ENCODE results near the gene STK39.
"Not testable (repeated sequence)": the region's sequence is repeated elsewhere in the genome, so short reads cannot be mapped to it uniquely, and the experiment has no call there.

Gene STK39

GRCh38 chr2:168135121-168135520, 112.3 kb downstream of the STK39 start:
- no peak for DNase-seq (ENCODE audit: low spot score)

DNA sequence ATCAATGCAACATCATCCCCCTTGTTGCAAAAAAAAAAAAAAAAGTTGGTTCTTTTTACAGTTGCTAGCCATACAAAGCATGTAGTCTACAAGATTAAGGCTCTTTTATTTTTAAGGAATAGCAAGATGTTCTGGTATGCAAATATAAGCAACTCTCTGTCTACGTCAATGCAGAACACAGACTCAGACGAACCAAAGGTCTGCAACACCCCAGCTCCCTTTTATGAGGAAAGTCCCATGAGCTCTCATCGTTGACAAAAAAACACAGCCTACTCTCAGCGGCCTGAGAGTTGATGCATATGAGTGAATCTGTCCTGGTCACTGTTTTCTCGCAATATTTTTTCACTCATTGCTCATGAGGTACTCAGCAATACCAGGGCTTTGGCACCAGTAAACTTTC, 112.9 kb downstream of the STK39 start:
- no peak for DNase-seq (ENCODE audit: low spot score)

DNA sequence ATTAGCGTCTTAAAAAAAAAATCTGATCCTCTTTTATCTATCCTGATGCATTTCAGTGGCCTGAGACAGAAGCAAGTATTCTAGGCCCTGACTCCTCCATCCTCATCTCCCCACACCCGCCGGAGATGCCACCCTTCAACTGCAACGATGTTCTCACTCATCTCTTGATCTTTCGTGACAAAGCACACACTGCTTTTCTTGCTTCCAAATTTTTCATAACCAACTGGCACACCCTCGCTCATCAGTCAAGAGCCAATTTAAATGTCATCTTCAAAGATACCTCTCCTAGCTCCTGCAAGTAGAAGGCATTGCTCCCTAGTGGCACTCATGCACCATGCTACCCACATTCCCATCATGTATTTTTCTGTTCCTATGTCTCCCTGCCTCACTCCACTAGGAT, 115.0 kb downstream of the STK39 start:
- no peak for DNase-seq (ENCODE audit: low spot score)

DNA sequence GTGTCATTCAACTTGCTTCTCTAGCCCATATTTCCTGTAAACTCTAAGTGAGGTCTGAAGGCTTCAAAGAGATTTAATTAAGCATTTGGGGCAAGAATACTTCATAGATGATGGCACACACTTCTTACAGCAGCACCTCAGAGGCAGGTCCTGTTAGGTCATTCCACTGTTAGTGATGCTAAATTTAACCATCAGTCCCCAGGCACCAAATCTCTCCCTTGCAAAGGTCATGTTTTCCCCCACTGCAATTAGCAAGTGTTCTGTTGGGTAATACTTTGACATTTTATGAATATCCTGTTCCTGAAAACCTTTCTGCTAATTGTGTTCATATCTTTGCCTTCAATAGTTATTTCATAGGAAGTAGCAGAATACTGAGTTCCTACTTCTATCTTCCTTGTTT, 117.0 kb downstream of the STK39 start:
- DNase-seq (ENCODE audit: low spot score) = no peak

DNA sequence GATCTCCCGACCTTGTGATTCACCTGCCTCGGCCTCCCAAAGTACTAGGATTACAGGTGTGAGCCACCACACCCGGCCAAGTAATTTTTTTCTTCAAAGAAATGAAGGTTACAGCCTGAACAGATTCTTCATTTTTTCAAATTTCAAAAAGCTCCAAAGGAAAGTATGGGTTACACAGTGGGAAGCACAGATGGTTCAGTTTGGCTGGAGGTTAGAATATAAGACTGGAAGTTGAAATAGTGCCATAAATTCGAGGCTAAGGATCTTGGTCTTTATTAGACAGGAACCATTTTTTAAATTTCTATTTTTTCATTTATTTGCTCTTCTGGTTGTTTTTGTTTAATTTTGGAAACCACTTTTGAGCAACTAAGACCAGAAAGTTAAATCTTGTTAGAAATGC, 120.0 kb downstream of the STK39 start:
- no peak for DNase-seq (ENCODE audit: low spot score)

- DNase-seq (ENCODE audit: low spot score) = not testable (repeated sequence)
These were observed 125.2 kb downstream of the STK39 start for GRCh38 chr2:168122210-168122609.

DNA sequence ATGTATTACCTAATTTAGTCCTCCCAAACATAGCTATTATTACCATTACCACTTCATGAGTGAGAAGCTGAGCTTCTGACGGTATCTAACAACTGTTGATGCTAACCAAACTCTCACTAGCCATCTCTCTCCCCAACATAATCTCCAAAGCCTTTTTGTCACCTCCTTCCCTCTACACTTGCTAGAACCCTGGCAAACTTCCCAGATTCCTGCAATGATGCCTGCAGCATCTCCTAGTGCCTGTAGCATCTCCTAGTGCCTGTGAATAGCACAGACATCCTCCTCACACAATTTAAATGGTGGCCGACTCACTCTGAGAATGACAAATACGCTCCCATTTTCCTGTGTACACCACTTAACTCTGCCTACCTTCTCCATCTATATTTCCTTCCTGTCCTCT, 126.7 kb downstream of the STK39 start:
- DNase-seq (ENCODE audit: low spot score) = no peak

DNA sequence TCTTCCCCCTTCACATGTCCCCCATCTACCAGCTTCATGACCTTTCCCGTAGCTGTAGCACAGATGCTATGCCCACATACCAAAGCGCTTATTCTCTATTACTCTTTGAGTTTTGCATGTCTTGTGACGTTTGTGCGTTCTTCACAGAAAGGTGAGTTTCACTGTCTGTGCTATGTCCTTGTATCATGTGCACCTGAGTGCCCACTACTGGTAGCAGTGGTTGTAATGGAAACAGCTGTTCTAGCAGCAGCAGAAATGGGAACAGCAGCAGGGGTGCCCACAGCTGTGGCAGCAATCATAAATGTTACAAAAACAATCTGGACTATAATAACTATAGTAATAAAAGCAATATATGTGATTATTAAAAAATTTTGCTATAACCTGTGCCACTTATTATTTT, 127.1 kb downstream of the STK39 start:
- DNase-seq (ENCODE audit: low spot score) = no peak

DNA sequence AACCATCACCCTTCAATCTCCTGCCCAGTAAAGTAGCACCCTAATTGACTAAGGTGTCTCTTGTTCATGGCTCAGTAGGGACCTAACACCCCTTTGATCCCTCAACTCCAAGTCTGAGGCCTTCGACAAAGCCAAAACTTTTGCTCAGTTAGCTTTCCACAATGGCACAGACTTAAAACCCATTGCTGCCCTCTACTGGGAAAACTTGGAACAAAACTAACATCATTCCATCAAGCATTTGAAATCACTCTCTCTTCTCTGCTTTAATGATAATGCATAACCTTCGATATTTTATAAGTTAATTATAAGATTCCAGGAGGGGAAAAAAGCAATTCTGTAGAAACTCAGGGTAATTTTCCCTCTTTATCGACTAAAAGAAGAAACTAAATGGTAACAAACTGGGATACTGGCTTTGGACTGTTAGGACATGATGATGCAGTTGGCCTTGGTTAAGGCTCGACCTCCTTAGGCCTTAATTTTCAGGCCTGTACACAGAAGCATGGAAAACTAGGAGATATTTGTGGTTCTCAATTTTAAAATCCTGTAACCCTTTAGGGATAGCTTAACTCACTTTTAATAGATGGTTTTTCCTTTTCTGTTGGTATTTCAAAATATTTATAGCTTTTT, 127.8 kb downstream of the STK39 start:
- peak; percentile 70 for DNase-seq (ENCODE audit: low spot score)

DNA sequence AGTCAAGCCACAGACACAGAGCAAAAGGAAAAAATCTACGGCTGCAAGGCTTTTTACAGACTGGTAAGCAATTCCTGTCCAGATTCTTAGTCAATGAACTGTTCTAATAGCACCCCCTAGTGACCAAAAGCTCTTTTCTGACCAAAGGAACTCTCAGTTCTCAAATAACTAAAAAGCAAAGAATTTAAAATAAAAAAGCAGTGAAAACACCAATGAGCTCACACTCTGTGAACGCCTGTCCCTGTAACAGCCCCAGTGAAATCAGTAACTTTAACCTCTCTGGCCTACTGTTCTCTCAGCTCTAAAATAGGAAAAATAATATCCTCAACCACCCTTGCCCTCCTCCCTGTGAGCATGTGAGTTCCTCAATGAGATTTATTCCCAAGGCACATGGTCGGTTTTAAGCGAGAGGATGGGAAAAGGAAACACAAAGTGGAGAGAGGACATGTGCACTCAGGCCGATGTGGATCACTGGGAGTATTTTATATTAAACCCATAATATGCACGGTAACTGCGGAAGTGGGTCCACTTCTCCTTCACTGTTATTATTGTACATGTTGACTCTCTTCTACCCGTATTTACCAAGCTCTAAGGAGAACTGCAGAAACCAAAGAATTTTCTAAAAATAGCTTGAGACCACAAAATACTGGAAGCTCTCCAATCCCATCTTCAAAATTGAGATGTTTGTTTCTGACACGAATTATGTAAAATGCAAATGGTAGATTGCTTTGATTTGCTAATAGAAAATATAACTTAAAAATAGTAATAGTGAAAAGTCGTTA, 128.5 kb downstream of the STK39 start:
- DNase-seq (ENCODE audit: low spot score) = peak; percentile 80

DNA sequence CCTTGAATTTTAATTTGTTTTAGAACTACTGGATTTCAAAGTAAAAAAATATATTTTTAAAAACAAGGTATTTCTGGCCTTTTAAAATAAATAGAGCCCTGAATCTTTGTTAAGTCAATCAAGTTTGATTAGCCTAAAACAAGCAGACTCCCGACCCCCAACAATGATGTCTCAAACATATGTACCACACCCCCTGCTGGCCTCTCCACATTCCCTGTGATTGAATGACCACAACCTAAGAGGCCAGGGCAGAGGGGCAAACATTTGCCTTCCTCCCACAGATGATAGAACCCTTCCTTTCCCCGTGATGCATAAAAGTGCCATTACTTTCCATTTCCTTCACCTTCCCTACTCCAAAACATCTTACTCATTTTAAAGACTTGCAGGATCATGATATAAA, 130.9 kb downstream of the STK39 start:
- no peak for DNase-seq (ENCODE audit: low spot score)

DNA sequence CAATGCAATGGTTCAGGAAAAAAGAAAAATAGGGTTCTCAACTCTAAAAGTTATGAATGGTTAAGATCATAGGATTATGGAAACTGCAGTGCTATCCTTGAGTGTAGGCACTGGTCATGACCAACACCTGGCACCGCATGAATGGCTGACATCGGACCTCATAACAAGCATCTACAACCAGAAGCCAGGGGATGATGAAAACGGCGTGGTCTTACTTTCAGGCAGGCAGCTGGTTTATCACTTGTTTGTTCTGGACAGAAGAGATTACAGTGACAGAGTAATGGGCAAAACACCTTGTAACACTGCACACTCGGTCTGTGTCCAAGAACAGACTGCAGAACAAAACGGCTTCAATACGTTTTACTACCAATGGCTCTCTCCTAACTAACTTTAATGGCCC, 132.8 kb downstream of the STK39 start:
- DNase-seq (ENCODE audit: low spot score) = no peak

DNA sequence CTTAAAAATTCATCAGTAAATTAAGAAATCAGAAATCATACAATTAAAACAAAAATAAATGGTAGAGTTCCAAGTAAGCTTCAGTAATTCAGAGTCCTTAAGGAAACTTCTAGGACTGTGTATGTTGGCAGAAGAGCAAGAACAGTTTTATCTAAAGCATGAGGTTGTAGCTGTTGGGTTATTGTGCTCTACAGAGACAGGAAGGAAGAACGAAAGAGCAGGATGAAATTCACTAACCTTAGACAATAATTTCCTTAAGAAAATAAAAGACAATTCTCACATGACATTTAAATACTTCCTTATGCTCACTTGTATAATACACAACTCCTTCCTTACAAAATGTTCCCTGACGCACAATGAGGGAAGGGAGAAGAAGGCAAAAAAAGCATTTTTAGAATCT, 133.4 kb downstream of the STK39 start:
- no peak for DNase-seq (ENCODE audit: low spot score)

GRCh38 chr2:168107322-168107721, 140.1 kb downstream of the STK39 start:
- no peak for DNase-seq (ENCODE audit: low spot score)

GRCh38 chr2:168105127-168105683, 142.2 kb downstream of the STK39 start:
- no peak for DNase-seq (ENCODE audit: low spot score)

GRCh38 chr2:168097431-168097830, 150.0 kb downstream of the STK39 start:
- no peak for DNase-seq (ENCODE audit: low spot score)

DNA sequence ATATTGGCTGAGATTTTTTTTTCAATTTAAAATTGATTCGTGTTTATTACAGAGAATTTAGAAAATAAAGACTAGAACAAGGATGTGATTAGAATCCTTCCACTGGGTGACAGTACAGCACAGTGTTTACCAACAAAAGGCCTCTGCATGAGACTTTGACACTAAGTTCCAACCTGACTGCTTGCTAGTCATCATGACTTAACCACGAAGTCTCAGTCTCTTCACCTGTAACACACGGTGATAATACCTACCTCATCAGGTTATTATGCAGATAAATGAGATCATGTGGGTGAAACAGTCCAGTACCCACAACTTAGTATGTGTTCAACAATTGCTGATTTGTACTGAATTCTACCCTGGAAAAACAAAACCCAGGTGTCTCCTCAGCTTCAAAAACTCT, 151.2 kb downstream of the STK39 start:
- no peak for DNase-seq (ENCODE audit: low spot score)

DNA sequence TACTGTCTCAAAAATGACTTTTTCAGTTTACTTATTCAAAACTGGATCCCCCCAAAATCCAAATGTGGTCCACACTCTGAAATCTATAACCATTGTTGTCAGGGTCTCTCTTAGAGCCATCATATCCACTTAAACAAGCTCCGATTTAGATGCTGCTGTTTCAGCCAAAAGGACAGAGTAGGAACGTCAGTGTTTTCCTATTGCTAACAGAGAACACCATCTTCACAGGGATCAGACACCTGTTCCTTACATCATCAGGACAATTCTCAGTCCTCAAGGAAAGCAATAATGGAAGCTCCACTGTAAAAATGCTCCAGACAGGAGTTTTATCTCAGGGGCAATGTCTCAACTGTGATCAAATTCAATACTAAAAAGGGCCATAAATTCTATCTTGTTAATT, 155.4 kb downstream of the STK39 start:
- no peak for DNase-seq (ENCODE audit: low spot score)

GRCh38 chr2:168090366-168091135, 156.8 kb downstream of the STK39 start:
- no peak for DNase-seq (ENCODE audit: low spot score)

DNA sequence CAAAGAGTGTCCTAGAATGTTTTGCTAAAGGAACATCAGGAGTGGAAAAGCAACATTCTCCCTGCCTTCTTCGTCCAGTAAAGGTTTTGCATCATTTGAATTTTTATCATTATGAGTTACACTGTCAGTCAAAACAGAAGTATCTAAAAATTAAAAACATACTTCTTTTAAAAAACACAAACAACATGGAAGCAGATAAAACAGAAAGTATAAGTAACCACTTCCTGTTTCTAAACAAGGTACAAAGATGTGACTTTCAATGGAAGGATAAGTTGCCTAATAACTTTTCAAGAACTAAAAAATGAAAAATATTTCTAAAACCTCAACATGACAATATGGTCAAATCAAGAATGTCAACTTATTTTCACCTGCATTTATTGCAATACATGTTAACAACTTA, 158.2 kb downstream of the STK39 start:
- no peak for DNase-seq (ENCODE audit: low spot score)

GRCh38 chr2:168087401-168087800, 160.0 kb downstream of the STK39 start:
- no peak for DNase-seq (ENCODE audit: low spot score)

- DNase-seq (ENCODE audit: low spot score) = peak; percentile 75
These were observed 160.5 kb downstream of the STK39 start for GRCh38 chr2:168086851-168087250.

Measured in globus pallidus (tissue), 1 donor.